ENCODE results near the gene RAB20.
"Not testable (repeated sequence)": the region's sequence is repeated elsewhere in the genome, so short reads cannot be mapped to it uniquely, and the experiment has no call there.

RAB20 gene

DNA sequence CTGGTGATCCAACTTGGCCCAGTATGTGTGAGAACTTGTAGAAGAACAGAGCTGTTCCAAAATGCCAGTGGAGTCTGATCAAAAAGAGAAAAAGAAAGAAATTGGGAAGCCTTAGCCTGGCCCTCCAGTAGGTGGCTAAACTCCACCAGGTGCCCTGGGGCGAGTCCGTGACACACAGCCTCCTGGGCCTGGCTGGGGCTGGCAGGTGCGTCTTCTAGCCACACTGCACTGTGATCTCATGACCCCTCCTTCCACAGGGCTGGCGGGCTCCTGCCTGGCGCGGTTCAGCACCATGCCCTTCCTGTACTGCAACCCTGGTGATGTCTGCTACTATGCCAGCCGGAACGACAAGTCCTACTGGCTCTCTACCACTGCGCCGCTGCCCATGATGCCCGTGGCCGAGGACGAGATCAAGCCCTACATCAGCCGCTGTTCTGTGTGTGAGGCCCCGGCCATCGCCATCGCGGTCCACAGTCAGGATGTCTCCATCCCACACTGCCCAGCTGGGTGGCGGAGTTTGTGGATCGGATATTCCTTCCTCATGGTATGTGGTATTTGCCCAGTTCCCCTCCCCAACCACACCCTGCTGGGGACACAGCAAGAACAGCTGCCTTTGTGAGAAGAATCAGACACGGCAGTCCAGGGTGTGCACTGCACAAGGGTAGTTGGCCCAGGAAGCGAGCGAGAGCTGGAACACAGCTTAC, 53.7 kb downstream of the RAB20 start:
- no peak for DNase-seq

DNA sequence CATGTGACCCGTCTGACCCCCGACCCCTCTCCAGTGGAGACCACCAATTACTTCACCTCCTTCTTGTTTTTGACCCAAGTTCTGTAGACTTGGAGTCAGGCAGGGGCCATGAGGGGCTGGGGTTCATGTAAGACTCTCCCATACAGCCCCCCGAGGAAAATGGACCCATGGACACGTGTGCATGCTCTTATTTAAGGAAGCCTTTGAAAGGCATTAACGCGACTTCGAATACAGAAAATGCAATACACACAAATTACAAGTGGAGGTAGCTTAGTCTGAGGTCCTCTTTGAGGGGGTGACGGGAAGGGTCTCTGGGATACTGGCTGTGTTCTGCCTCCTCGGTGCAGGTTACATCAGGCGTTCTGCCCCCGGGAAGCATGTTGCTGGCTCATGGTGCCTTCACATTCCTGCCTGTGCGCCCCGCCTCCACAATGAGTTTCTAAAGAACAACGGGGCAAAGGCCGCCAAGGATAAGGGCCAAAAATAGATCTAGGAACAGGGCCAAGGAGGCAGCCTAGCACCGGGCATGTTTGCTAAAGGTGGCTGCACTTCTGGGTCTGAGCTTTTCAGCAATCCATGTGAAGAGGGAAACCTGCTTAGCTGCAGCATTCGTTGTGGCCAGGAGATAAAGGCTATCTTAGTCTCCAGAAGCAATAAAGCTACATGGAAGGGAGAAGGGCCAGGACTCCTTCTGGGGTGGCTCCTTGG, 54.5 kb downstream of the RAB20 start:
- no peak for DNase-seq

DNA sequence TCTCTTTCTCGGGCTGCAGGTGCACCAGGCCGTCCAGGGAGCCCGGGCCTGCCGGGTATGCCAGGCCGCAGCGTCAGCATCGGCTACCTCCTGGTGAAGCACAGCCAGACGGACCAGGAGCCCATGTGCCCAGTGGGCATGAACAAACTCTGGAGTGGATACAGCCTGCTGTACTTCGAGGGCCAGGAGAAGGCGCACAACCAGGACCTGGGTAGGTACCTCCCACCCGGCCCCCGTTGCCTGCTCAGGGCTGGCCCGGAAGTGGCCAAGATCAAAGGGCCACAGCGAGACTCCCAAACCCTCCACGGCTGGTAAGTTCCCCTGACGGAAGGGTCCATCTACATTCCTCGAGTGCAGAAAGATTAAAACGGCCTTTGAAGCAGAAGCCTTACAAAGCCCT, 55.1 kb downstream of the RAB20 start:
- DNase-seq: no peak

DNA sequence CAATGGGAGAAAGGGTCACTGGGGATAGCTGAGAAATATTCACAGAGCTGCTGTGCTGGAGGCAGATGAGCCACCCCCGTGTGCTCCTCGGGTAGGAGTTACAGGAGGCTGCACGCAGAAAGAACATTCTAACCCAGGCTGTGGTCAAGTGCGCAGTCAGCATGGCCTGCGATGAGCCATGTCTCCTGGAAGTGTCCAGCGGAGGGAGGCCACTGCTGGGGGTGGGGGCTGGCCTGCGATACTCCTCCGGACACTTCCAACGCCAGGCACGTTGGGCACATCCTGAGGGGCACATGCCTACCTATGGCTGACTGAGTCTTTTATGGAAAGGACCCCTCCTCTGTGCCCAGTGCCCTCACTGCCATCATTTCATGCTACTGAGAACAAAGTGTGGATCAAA, 55.9 kb downstream of the RAB20 start:
- DNase-seq: no peak

DNA sequence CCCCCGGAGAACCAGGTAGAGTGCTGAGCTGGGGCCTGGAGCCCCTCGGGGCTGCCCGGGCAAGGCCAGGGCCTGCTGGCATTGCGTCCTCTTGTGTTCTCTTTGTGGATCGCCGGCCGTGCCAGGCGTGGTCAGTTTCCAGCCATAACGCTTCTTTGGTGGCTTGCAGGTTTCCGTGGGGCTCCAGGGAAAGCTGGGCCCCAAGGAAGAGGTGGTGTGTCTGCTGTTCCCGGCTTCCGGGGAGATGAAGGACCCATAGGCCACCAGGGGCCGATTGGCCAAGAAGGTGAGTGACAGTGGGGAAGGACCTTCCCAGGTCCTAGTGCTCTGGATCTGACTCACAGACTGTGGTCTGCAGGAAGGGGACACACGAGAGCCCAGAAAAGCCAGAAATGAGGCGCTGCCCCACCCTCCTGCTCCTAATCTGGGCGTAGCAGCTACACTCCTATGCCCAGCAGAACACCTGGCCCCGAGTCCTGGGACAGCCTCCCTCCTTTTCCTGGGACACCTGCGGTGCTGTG, 57.5 kb downstream of the RAB20 start:
- no peak for DNase-seq

DNA sequence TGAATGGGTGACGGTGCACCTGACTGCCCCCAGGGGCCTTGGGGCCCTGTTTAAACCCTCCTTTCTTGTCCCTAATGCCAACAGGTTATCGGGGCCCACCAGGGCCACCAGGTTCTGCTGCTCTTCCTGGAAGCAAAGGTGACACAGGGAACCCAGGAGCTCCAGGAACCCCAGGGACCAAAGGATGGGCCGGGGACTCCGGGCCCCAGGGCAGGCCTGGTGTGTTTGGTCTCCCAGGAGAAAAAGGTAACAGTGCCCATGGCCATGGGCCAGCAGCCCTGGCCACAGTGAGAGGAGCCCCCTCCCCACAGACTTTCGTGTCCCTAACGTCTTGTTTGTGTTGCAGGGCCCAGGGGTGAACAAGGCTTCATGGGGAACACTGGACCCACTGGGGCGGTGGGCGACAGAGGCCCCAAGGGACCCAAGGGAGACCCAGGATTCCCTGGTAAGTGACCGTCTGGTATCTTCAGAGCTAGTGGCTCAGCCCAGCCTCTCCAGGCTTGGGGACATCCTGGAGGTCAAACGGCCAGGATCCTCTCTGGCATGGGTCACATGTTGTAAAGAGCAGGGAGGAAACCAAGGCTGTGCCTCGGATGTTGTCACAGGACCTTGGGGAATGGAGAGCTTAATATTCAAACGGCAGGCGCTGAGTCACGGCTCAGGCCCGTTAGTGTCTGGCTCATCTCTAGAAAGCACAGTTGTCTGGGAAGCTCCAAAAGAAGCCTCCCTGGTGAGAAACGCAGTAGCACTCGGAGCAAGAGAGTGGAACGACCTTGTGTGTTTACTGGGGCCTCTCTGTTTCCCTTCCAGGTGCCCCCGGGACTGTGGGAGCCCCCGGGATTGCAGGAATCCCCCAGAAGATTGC, 58.3 kb downstream of the RAB20 start:
- no peak for DNase-seq

DNA sequence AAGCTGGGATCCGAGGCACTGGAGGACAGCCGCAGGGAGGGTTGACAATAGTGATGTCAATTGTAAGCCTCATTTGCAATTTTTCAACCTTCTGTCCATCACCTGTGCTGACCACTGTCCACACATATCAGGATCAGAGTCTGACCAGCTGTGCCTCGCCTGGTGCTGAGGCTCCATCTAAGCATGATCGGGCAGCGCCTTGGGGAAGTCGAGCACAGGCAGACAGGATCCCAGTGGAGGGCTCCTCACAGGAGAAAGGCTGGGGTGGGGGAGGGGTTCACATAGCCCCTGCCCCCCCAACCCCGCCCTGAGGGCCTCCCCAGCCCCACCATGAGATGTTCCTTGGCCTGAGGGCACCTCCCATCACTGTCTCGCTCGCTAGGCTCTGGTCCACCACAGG, 60.3 kb downstream of the RAB20 start:
- no peak for DNase-seq

DNA sequence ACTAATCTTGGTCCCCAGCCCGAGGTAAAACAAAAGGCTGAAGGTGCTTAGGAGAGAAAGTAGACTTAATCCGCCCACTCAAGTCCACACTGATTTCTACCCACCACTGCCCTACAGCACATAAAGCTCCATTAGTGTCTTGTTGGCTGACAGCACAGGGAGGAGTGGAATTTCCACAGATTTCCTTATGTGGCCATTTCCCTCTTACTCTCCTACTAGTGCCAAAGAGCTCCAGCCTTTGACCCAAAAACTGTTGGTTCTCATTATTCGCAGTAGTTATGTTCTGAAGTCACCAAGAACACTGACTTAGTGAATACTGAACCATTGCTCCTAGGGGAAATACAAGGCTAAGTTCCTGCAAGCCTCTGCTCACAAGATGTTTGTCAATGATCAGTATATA, 61.2 kb downstream of the RAB20 start:
- DNase-seq: no peak

DNA sequence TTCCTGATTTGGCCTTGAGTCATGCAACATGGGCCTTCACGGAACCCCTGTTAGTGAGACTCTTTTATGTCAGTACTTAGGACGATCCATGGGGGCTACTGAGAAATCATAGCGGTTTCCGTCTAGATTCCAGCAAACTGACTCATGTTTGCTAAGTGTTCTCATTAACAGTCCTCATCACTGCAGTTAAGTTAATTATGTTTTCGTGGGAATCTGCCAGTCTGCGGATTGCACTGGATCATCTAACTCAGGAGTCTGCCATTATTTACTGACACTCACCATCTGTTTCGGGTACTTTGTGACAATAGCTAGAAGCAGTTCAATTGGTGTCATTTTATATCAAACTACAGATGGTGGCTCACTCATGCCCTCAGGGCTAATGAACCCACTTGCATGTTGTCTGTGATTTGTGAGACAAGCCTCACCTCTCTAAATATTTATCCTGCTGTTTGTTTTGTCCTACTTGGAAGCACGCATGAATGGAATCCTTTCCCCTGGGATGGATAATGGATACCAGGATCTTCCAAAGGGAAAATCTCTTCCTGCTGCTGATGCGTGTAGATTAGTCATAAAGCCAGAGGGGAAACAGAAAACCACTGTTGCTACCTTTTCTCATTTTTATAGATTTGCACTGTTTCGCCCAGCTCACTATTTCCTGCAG, 61.8 kb downstream of the RAB20 start:
- no peak for DNase-seq

DNA sequence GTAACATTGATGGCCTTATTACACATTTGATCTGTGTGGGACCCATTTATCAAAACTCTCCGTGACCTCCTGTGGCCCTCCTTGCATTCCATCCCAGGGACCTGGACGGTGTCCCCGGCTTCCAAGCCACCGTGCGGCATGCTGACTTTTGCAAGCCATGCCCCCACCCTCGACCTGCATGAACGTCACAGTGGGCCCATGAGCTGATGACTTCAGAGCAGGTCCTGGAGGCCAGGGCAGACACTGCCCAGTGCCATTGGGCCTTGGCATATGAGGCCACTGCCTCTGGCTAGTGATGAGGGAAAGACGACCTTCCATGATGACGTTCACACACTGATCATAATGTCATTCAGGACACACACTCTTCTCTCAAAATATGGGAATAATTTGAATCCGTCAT, 62.8 kb downstream of the RAB20 start:
- DNase-seq: no peak

GRCh38 chr13:110498327-110498726, 63.2 kb downstream of the RAB20 start:
- DNase-seq: no peak

DNA sequence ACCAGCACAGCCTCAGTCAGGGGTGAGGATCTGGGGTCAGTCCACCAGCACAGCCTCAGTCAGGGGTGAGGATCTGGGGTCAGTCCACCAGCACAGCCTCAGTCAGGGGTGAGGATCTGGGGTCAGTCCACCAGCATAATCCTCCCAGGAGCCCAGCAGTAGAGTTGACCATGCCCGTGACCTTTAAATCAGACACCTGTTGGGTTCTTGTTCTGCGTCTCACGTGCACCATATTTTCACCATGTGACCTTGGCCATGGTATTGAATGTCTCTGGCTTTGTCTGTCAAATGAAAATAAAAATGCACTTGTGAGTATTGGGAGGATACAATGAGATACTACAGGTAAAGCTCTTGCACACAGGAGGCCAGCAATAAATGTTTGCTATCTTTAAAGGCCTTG, 63.6 kb downstream of the RAB20 start:
- DNase-seq: not testable (repeated sequence)

DNA sequence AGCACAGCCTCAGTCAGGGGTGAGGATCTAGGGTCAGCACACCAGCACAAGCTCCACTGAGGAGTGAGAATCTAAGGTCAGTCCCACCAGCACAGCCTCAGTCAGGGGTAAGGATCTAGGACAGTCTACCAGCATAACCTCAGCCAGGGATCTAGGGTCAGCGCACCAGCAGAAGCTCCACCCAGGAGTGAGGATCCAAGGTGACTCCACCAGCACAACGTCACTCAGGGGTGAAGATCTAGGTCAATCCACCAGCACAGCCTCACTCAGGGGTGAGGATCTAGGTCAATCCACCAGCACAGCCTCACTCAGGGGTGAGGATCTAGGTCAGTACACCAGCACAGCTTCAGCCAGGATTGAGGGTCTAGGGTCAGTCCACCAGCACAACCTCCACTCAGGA, 64.5 kb downstream of the RAB20 start:
- no peak for DNase-seq

DNA sequence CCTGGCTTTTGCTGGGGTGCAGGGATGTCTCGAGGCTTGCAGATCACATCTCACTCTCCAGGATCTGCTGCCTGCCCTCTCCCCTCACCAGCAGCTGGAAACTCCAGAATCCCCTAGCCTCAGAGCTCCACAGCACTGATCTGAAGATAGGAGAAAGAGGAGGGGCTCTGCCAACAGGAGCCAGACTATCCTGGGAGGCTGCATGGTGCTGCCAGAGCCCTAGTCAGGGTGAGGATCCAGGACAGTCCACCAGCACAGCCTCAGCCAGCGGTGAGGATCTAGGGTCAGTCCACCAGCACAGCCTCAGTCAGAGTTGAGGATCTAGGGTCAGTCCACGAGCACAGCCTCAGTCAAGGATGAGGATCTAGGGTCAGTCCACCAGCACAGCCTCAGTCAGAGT, 65.2 kb downstream of the RAB20 start:
- DNase-seq: no peak

DNA sequence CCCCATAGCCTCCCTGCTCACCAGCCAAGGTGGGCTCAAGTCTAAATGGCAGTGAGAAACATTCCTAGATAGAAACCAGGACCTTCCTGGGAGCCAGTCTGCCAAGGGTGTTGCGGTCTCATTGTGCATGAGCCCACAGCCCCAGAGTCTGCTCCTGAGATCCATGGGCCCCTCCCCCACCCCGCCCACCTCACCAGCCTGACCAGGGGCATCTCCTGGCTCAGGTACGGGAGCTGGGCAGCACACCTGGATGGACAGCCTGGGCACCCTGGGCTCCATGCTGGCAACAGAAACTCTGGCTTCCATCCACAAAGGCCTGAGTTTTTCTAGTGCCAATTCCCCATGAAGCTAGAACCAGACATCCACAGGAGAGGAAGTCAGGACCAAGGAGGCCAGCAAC, 65.6 kb downstream of the RAB20 start:
- no peak for DNase-seq

- no peak for DNase-seq
Observed at GRCh38 chr13:110495376-110495775, 66.1 kb downstream of the RAB20 start.

DNA sequence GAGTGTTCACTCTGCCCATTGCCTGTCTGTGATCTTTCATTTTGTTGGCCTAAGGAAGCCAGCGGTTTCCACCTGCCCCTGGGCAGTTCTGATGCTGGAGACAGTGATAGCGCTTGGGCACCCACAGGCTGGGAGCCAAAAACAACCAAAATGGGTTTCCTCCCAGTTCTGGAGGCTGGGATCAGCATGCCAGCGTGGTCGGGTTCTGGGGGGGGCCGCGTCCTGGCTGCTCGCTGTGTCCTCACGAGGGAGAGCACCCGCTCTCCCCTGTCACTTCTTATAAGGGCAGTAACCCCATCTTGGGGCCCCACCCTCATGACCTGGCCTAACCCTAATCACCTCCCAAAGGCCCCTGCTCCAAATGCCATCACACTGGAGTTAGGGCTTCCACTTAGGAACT, 67.9 kb downstream of the RAB20 start:
- DNase-seq: no peak

DNA sequence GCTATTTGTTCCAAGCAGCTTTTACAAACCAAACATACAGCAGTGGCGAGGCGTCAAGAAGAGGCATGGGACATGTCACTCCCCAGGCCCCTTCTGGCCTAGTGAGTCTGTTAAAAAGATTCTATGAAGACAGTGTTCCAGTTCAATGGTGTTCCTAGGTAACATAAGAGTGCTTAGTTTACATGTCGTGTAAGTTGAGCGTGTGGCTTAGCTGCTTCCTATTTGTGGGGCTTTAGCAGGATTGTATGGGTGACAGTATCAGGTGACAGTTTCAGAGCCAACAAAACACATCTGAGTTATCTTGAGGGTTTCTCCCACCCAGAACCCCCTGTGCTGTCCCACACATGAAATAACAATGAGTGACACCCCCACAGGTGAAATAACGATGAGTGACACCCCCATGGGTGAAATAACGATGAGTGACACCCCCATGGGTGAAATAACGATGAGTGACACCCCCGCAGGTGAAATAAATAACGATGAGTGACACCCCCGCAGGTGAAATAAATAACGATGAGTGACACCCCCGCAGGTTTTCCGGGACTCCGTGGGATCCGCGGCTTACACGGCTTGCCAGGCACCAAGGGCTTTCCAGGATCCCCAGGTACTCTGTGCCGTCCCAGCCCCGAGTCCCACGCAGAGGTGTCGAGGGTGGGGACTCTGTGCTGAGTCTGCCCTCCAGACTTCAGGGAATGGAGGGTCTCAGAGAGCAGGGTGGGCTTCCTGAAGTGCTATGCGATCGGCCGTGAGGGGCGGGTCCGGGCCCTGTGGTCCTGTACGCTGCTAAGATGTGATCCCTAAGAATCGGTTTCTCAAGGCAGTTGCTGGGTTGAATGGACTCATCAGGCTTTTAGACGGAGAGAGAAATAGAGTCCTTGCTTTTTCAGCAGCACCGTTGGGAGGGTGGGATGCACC, 68.6 kb downstream of the RAB20 start:
- DNase-seq: no peak

DNA sequence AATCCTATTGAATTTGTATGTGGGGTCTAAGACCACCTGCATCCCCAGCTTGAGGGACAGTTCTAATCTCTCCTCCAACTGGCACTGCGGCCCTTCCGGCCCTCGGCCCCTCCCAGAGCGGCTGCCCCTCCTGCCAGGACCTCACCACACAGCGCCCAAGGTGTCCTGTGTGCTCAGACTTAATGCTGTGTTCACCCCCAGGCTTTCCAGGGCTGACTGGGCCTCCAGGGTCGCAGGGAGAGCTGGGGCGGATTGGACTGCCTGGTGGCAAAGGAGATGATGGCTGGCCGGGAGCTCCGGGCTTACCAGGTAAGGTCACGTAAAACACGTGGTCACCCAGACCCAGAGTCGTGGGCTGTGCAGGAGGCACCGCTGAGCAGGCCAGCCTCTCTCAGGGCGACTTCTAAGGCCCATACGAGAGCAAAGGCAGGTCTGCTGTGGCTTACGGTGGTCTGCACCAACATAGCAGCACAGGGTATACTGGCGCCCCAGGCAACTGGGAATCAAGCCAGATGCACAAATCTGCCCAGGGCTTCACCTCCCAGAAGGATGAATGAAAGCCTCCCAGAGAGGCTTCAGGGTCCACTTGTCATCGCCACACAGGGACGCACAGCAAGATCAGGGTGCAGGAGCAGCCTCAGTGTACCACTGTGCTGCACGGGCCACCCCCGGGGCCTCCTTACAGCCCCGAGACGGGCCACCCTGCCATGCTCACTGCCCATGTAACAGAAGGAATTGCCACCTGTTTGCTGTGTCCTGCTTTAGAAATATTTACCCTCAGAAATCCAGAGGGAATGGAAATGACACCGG, 69.4 kb downstream of the RAB20 start:
- DNase-seq: no peak

DNA sequence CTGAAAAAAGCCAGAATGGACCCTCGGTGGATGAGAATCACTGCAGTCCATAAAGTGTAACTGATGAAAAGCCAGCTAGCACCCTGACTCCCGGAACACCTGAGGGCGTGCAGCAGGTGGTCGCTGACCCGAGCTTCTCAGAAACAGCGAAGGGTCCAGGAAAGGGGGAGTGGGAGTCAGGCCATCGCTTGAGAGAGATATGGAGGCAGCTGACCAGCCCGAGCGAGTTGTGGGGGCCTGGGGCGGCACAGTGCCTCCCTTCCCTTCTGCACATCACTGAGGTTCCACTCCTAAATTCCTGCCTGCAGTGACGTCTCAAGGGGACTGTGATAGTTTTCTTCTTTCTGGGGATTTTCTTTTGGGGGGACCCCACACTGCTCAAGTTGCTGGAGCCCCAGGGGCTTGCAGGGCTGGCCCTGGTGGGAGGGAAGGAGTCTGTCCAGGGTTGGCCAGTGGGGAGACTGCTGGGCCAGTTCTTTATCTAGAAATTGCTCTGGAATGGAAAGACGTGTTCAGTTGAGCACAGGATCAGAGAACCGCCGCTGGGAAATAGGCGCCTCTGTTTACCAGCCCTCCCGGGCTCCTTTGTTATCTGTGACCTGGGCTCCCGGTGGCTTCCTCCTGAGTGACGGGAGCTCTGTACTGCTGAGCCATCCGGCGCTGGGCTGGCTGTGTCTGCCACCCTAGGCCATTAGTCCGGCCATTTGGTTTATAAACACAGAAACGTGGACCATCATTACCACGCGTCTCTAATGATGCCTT, 71.3 kb downstream of the RAB20 start:
- DNase-seq: no peak

All from CD4-positive, alpha-beta T cell treated with Interleukin-1 beta for 1 hour (primary cell).